Activated T-cell treated with anti-CD3 and anti-CD28 coated beads for 4 hours (primary cell): ENCODE results near the gene CCT5.
"Not testable (repeated sequence)": the region's sequence is repeated elsewhere in the genome, so short reads cannot be mapped to it uniquely, and the experiment has no call there.

Source experiments
- DNase-seq: peaks from one replicate; pipeline ENCODE4 v3.0.0-alpha.2; 2020

CCT5 gene

DNA sequence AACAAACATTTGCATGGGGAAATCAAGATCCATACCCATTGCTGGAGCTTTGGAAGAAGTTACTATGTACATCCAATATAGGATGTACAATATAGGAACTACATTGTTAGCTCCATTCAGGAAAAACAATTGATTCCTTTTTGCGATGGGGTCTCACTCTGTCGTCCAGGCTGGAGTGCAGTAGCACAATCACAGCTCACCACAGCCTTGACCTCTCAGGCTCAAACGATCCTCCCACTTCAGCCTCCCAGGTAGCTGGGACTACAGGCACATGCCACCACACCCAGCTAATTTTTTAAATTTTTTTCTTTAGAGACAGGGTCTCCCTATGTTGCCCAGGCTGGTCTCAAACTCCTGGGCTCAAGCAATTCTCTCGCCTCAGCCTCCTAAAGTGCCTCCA is 2.9 kb upstream of the CCT5 start:
- not testable (repeated sequence) for DNase-seq

DNA sequence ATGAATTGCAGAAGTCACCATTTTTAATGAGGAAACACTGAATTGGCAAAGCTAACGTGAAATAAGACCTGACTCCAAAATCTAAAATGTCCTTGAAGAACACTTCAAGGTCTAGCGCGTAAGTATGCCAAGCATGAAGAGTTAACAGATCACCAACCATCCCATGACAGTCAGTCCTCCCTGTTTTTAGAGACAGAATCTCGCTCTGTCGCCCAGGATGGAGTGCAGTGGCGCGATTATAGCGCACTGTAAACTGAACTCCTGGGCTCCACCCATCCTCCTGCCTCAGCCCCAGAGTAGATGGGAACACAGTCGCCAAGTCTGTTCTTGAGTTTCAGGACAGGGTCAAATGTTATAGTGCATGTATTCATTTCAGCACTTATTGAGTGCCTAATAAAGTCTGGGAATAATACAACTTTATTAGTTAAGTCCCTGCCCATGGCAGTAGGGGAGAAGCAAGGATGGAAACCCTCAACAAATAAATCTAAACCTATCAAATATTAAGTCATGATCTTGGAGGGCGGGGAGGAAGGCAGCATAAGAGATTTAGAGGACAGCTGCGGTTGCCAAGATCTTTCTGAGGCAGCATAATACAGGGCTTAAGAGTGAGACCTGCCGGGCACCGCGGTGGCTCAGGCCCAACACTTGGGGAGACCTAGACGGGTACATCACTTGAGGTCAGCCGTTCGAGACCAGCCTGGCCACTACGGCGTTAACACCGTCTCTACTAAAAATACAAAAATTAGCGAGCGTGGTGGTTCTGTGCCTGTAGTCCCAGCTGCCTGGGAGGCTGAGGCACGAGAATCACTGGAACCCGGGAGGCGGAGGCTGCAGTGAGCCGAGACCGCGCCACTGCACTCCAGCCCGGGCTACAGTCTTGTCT is 1.5 kb upstream of the CCT5 start:
- DNase-seq = no peak

DNA sequence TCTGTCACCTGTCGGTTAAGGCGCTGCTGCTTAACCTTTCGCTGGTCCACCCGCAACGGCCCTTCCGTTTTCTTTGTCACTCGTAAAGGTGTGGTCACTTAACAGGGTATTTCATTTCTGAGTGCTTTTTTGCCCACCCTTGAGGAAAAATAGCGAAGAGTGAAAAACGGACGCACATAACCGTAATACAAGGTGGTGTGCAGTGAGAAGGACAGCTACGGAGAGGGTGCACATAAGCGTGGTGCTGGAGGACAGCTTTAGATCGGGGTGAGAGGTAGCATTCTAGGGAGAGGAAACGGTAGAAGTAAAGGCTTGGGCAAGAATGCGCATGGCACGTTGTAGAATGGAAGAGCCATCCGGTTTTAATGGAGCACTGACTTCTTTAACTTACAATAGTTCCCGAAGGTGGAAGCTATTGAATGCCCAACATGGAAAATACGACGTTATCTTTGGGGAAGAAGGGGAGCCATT is 761 bp downstream of the CCT5 start:
- DNase-seq = no peak

DNA sequence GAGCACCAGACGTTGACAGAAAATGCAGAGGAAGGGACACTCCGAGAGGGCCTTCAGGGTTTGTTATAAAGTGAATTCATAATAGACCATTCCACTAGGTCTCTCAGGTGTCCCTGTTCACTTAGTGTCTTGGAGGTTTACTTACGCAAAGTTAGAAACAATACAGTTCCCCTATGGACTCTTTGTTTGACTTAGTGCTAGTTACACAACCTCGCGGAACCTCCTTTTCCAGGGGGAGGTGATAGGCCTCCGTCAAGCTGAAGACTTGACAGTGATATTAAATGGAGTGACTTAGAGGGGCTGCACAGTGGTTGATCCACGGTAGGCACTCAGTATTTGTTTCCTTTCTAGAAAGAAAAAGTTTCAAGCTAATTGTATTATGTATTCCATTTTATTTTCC is 1.3 kb downstream of the CCT5 start:
- no peak for DNase-seq

DNA sequence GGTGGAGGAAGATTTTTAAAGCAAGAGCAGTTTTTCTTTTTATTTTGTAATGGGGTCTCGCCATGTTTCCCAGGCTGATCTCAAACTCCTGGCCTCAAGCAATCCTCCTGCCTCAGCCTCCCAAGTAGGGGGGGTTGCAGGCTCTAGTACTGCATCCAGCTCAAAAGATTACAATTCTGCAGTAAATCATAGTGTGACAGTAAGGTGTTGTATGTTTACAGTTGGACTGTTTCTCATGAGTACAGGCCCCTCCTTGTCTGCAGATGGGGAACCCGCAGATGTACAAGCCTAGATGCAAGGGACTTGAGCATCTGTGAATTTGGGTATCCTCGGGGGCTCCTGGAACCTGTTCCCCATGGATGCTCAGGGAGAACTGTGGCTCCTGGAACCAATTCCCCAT is 3.3 kb downstream of the CCT5 start:
- no peak for DNase-seq

DNA sequence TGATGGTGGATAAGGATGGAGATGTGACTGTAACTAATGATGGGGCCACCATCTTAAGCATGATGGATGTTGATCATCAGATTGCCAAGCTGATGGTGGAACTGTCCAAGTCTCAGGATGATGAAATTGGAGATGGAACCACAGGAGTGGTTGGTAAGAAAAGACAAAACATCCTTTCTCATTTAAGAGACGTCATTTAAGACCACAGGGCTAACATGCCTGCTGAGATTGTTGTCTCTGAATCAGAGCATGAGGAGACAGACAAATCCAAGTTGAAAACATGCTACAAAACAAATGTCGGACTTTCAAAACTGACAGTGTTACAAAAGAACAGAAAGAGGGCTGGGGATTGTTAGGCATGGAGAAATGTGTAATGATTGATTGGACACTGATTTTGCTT is 4.6 kb downstream of the CCT5 start:
- DNase-seq = no peak

DNA sequence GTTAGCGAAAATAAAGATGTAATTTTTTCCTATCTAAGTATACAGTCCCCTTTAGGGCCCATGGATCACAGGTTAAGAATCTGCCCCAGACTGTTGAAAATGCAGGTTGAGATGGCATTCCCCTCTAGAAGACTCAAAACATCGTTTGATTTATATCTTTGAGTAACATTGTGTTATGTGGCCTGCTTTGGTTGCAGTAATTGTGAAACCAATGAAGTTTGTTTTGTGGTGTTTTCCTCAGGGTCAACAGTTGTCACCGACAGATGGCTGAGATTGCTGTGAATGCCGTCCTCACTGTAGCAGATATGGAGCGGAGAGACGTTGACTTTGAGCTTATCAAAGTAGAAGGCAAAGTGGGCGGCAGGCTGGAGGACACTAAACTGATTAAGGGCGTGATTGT is 7.8 kb downstream of the CCT5 start:
- DNase-seq = no peak

DNA sequence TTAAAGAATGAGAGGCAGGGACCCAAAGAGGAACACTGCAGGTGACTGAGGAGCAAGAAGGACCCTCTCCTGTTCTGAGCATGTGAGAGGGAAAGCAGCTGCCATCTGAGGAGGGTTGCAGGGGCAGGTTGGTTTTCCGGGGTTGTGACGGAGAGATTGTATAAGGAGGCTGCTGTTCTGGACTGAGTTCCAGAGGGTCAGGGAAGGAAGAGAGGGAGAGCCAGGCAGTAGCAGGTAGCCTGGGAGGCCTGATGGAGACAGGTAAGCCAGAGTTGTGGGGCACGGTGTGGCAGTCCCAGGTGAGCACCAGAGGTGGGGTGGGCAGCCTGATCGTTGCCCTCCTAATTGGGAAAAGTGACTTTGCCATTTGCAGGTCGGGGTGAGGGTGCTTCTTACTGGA is 9.8 kb downstream of the CCT5 start:
- no peak for DNase-seq

DNA sequence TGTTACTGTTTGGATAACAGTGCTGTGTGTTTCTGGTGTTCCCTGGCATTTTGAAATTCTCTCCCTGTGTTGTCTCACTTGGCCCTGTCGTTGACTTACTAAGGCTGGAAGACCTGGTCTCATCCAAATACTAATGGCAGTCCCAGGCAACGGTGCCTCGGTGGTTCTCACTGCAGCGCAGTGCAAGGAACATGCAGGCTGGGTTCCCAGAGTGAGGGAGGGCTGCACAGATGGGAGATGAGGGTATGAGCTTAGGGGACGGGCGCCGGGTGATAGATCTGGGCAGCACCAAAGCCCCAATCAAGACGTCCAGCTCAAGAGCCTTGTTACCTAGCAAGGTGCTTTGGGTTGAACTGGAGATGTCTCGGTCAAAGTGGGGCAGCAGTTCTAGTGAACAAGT is 11.0 kb downstream of the CCT5 start:
- DNase-seq = no peak

DNA sequence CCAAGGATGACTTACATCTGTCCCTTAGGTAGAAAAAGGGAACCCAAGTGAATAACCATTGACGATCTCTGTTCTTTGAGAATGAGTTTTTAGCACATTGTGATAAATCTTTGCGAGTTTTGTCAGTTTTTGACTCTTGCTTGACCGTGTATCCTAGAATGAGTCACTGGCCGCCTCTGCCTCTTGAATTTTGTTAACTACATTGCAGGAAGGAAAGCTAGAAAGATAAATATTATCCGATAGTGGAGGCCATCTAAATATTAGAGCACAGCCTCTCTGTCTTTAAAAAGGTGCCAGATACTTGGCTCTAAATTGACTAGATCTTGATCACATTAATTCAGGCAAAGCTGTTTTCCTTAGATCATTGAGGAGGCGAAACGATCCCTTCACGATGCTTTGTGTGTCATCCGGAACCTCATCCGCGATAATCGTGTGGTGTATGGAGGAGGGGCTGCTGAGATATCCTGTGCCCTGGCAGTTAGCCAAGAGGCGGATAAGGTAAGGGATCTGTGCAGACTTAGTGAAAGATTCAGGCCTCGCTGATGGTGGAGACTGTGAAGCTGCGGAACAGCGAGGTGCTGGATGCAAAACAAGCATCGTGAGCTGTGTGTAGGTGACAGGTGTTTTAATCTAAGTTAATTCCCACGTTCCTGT is 12.2 kb downstream of the CCT5 start:
- DNase-seq = no peak

DNA sequence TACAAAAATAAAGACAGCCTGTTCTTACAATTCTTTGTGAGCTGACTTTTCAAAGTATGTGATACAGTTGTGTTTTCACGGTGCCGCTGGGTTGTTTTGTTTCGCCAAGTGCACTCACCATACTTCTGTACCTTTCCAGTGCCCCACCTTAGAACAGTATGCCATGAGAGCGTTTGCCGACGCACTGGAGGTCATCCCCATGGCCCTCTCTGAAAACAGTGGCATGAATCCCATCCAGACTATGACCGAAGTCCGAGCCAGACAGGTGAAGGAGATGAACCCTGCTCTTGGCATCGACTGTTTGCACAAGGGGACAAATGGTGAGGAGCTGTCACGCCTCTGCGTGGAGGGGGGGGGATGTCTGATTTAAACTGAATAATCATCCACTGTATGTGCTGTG is 12.9 kb downstream of the CCT5 start:
- no peak for DNase-seq

DNA sequence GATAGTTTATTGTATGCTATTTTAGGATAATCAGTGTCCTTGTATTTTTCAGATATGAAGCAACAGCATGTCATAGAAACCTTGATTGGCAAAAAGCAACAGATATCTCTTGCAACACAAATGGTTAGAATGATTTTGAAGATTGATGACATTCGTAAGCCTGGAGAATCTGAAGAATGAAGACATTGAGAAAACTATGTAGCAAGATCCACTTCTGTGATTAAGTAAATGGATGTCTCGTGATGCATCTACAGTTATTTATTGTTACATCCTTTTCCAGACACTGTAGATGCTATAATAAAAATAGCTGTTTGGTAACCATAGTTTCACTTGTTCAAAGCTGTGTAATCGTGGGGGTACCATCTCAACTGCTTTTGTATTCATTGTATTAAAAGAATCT is 14.5 kb downstream of the CCT5 start:
- DNase-seq = no peak

DNA sequence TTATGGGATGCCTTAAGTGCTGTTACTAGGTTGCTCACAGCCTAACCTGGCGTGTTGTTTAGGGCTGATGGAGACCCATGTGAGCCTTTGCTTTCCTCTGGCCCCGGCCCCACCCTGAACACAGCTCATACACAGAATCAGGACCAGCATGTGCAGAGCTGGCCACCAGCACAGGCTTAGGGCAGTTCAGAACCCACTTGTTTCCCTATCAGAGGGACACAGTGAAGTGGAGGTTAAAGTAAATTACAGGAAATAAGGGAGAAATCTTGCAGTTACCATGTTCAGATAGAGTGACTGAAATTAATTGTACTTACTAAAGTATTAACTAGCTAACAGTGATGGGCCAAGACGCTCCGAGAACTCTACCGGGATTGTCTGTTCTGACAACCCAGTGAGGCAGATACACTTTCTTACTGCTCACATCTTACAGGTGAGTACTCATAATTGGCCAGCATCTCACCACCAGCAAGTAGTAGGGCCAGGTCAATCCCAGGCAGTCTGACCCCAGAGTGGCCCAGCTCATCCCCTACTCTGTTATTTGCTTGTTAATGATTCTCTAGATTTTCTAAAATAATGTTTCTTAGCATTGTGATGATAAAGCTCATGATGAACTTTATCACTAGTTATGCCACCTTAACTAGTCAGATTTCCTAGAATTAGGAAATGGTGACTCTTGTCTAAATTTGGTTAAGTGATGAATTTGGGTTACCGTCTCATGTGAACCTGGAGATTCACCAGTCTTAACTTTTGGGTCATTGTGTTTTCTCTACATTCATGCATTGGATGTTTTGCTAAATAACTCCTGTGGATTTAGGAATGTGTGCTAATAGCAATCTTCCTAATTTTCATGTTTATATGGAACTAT is 15.4 kb downstream of the CCT5 start:
- DNase-seq = no peak

DNA sequence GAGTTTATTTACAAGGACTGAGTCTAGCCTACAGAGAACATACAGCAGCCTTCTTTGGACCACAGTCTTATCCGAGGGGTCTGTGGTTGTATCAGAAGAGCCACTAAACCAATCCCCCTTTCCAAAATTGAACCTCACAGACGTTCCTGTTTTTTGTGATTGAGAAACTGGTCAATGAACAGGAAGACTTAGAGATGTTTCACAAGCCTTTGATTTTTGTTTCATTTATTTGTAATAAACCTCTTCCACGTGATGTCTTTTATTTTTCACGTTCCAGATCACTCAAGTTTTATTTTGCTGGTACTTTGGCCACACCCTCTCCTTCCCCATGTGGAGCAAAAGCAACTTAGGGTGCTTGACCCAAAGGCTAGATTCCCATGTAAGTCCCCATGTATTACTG is 16.1 kb downstream of the CCT5 start:
- DNase-seq = no peak

DNA sequence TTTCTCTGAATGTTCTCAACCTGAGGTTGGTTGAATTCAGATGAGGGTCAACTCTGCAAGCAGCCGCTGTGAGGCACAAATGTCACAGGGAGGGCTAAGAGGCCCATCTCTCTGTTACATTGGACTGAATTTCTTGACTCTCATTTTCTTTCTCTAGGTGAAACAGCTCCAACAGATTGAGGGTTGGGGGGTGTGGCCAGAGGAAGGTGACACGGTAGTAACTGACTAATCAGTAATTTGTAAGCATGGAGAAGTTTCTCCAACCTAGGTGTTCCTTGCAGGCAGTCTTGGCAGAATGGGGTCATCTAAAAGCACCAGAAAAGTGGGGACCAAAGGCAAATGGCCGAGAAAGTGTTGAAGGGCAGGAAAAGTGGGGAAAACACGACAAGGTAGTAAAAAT is 16.8 kb downstream of the CCT5 start:
- DNase-seq = no peak

DNA sequence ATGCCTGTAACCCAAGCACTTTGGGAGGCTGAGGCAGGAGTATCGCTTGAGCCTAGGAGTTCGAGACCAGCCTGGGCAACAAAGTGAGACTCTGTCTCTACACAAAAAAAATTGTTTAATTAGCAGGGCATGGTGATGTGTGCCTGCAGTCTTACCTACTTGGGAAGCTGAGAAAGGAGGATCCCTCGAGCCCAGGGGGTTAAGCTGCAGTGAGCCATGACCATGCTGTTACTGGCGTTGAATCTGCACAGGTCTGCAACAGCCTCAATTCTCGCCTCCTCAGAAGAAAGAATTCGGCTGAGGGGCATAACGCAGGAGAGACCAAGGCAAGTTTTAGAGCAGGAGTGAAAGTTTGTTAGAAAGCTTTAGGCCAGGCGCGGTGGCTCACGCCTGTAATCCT is 18.0 kb downstream of the CCT5 start:
- no peak for DNase-seq

DNA sequence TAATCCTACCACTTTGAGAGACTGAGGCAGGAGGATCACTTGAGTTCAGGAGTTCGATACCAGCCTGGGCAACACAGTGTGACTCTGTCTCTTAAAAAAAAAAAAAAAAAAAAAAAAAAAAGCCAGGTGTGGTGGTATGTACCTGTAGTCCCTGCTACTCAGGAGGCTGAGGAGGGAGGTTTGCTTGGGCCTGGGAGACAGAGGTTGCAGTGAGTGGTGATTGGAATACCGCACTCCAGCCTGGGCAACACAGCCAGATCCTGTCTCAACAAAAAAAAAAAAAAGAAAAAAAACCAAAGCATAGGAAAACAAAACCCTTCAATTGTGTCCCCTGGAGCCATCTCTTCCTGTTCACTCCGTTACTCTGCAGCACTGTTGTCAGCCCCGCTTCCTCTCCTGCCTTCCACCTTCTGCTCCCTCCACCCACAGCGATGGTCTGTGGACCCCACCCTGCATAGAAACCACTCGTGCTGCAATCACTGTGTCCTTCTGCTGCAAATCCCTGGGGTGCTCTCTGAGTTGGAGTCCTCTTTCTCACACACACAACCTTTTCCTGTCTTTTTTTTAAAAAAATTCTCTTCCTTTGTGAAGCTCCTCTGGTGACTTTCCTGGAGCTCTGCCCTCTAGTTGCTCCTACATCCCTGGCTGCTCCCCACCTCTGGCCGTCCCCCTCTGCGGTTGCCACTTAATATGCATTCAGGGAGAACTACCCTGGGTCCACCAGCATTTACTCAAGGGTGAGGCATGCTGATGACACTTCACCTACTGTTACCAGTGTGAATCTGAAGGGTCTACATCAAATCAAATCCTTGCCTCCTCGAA is 22.2 kb downstream of the CCT5 start:
- no peak for DNase-seq

DNA sequence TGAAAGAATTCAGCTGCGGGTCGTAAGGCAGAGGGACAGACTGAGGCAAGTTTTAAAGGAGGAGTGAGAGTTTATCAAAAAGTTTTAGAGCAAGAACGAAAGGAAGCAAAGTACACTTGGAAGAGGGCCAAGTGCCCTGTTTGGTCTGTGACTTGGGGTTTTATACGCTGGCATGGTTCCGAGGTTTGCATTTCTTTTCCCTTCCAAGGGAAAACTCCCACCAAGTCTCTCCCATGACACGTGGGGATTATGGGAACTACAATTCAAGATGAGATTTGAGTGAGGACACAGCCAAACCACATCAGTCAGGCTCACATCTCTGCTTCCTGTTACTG is 22.8 kb downstream of the CCT5 start:
- not testable (repeated sequence) for DNase-seq

DNA sequence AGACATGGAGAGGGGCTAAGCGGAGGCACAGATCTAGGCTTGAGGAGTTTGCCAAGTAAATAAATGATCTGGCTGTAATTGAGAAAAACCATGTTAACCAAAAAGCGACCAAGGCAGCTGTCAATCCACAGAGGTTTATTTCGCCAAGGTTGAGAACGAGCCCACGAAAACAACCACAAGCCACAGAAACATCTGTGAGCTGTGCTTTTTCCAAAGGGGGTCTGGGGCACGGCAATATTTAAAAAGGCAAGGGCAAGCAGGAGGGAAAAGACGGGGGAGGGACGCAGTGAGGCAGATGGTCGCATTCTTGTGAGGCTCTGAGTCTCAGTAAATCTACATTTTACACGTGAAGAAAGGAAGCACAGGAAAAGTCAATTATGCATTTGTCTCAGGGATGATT is 25.4 kb downstream of the CCT5 start:
- DNase-seq = no peak

DNA sequence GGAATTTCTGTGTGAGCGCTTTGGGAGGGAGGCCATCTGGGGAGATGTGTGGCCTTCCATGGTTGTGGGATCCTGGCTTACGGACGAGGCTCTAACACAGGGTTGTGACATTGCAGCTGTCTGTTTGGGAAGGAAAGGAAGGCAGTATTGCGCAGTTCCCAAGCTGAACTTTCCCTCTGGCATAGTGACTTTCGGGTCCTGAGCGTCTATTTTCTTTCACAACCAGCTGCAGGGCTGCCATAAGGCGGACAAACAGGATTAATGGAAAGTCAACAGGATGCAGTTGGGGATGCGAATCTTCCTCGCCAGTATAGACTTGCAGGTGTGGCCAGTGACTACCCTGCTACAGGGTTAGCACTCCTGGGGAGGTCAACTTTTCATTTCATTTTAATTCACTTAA is 25.9 kb downstream of the CCT5 start:
- no peak for DNase-seq

DNA sequence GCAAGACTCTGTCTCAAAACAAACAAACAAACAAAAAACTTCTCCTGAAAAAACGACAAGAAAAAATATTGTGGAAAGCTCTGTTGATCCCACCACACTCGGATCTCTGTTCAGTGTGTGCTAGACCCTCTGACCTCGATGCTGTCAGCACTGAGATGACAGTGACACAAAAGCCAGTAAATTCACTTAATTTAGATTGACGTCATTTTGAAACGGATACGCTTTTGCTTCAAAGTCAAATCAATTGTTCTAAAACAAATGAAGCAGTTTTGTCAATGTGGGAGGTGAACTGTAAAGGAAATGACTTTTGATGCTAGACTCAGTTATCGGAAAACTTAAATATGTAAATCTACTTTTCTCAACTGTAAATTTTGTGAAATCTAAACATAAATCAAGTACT is 26.6 kb downstream of the CCT5 start:
- no peak for DNase-seq

DNA sequence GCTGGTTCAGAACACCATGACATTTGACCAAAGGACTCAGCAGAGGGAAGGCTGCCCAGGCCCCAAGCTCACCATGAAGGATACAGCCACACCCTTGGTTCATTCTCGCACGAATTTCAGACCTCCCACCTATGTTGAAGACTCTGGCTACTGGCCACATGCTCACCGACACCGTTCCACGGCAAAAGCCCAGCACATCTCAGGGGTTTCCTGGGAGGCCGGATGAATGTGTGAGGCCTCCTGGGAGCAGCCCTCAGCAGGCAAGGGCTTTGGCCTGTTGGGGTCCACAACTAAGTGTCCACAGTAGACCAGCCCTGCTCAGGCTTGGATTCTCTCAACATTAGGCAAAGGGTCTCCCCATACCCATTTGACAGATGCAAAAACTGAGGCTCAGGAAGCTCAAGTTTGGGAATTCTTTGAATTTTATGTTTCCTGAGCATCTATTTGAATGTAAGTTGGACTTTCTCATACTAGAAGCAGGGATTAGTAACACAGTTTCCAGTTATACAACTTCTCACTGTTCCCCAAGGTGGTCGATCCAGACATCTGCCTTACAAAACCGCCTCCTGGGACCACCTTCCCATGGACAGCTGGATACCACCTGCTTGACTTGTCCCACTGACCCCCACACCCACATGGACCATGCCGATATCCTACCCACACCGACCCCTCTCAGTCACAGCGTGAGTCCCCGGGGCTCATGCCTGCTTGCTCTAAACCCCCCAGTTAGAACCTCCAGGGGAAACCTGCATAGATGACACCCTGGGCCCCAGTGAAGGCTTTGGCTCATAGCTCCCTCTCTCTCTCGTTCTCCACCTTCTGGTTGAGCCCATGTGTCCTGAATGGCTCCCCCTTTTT is 27.9 kb downstream of the CCT5 start:
- no peak for DNase-seq
